H1 (cell line): ENCODE data around the gene ARMC10. TPM values are rescaled to one million over a fixed set of nuclear protein-coding genes. Genes with fewer than 3 reads are reported as not detected.

Source experiments
- polyA plus RNA-seq, 7 experiments: library from polyadenylated mRNA; depleted of rRNA in 3 of 7; stranded (reverse) in 5 of 7; unstranded in 2 of 7; fragments of >200 nt in 5 of 7; fragments of 200-250 nt in 2 of 7; gene quantifications; 1 replicate in 5 of 7; 2 replicates in 1 of 7; 4 replicates in 1 of 7; pipeline versions ENCODE4 v1.2.1 to v1.2.3, GENCODE V29; 2011 to 2013; ENCODE audit warnings: missing spikeins in 2 of 7, mixed read lengths in 2 of 7
- total RNA-seq: library from RNA; stranded (reverse); fragmentation: NEBNext Ultra II Directional; extraction: Animal tissue kit (Norgen Biotek cat#: 25700); gene quantifications from 2 replicates; pipeline ENCODE4 v1.2.1, GENCODE V29; 2021
- TF ChIP-seq, protein P1 (sequence below): fragments of 300-600 bp; sonication (generic); IDR thresholded peaks from 2 replicates; pipeline ENCODE4 v1.7.1; 2012; ENCODE audit warnings: low read length, moderate library complexity, mild to moderate bottlenecking, inconsistent platforms; ENCODE audit not compliant: insufficient replicate concordance

The ARMC10 gene
- total and polyA plus RNA-seq, 2 of the 8 experiments (the other 6 are each of a cell fraction or from before 2014, with no cell fraction given): 16.4 to 44.3 TPM

GRCh38 chr7:103059471-103059870, 15.5 kb upstream of the ARMC10 start (continued):
- TF ChIP-seq, protein P1, sequence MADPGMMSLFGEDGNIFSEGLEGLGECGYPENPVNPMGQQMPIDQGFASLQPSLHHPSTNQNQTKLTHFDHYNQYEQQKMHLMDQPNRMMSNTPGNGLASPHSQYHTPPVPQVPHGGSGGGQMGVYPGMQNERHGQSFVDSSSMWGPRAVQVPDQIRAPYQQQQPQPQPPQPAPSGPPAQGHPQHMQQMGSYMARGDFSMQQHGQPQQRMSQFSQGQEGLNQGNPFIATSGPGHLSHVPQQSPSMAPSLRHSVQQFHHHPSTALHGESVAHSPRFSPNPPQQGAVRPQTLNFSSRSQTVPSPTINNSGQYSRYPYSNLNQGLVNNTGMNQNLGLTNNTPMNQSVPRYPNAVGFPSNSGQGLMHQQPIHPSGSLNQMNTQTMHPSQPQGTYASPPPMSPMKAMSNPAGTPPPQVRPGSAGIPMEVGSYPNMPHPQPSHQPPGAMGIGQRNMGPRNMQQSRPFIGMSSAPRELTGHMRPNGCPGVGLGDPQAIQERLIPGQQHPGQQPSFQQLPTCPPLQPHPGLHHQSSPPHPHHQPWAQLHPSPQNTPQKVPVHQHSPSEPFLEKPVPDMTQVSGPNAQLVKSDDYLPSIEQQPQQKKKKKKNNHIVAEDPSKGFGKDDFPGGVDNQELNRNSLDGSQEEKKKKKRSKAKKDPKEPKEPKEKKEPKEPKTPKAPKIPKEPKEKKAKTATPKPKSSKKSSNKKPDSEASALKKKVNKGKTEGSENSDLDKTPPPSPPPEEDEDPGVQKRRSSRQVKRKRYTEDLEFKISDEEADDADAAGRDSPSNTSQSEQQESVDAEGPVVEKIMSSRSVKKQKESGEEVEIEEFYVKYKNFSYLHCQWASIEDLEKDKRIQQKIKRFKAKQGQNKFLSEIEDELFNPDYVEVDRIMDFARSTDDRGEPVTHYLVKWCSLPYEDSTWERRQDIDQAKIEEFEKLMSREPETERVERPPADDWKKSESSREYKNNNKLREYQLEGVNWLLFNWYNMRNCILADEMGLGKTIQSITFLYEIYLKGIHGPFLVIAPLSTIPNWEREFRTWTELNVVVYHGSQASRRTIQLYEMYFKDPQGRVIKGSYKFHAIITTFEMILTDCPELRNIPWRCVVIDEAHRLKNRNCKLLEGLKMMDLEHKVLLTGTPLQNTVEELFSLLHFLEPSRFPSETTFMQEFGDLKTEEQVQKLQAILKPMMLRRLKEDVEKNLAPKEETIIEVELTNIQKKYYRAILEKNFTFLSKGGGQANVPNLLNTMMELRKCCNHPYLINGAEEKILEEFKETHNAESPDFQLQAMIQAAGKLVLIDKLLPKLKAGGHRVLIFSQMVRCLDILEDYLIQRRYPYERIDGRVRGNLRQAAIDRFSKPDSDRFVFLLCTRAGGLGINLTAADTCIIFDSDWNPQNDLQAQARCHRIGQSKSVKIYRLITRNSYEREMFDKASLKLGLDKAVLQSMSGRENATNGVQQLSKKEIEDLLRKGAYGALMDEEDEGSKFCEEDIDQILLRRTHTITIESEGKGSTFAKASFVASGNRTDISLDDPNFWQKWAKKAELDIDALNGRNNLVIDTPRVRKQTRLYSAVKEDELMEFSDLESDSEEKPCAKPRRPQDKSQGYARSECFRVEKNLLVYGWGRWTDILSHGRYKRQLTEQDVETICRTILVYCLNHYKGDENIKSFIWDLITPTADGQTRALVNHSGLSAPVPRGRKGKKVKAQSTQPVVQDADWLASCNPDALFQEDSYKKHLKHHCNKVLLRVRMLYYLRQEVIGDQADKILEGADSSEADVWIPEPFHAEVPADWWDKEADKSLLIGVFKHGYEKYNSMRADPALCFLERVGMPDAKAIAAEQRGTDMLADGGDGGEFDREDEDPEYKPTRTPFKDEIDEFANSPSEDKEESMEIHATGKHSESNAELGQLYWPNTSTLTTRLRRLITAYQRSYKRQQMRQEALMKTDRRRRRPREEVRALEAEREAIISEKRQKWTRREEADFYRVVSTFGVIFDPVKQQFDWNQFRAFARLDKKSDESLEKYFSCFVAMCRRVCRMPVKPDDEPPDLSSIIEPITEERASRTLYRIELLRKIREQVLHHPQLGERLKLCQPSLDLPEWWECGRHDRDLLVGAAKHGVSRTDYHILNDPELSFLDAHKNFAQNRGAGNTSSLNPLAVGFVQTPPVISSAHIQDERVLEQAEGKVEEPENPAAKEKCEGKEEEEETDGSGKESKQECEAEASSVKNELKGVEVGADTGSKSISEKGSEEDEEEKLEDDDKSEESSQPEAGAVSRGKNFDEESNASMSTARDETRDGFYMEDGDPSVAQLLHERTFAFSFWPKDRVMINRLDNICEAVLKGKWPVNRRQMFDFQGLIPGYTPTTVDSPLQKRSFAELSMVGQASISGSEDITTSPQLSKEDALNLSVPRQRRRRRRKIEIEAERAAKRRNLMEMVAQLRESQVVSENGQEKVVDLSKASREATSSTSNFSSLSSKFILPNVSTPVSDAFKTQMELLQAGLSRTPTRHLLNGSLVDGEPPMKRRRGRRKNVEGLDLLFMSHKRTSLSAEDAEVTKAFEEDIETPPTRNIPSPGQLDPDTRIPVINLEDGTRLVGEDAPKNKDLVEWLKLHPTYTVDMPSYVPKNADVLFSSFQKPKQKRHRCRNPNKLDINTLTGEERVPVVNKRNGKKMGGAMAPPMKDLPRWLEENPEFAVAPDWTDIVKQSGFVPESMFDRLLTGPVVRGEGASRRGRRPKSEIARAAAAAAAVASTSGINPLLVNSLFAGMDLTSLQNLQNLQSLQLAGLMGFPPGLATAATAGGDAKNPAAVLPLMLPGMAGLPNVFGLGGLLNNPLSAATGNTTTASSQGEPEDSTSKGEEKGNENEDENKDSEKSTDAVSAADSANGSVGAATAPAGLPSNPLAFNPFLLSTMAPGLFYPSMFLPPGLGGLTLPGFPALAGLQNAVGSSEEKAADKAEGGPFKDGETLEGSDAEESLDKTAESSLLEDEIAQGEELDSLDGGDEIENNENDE: no peak
